PFSK-1 (cell line): ENCODE data around the gene LLPH.

ENCODE experiments used
- POLR2AphosphoS5 ChIP-seq: IDR thresholded peaks from 2 replicates; pipeline ENCODE4 v1.6.1; 2012; ENCODE audit warnings: low read depth, mild to moderate bottlenecking, control low read depth, low read length, moderate library complexity
- SIN3A ChIP-seq: IDR thresholded peaks from 2 replicates; pipeline ENCODE4 v1.6.1; 2012; ENCODE audit warnings: mild to moderate bottlenecking, low read length, moderate library complexity, borderline replicate concordance; ENCODE audit not compliant: insufficient read depth

GRCh38 chr12:66115071-66115600, 15.4 kb downstream of the LLPH start:
- TF ChIP-seq SIN3A: no peak
- no peak for TF ChIP-seq POLR2AphosphoS5
